IPS DF 4.7 (cell line): Measurements from ENCODE around the gene ZNF419.
A peak's percentile ranks its signal among the peaks of the same experiment; 100 is the strongest.

Source experiments
- DNase-seq: peaks from one replicate; pipeline ENCODE4 v3.0.0-alpha.2; 2013; ENCODE audit warnings: low spot score; ENCODE audit errors: extremely low read depth

Gene ZNF419

DNA sequence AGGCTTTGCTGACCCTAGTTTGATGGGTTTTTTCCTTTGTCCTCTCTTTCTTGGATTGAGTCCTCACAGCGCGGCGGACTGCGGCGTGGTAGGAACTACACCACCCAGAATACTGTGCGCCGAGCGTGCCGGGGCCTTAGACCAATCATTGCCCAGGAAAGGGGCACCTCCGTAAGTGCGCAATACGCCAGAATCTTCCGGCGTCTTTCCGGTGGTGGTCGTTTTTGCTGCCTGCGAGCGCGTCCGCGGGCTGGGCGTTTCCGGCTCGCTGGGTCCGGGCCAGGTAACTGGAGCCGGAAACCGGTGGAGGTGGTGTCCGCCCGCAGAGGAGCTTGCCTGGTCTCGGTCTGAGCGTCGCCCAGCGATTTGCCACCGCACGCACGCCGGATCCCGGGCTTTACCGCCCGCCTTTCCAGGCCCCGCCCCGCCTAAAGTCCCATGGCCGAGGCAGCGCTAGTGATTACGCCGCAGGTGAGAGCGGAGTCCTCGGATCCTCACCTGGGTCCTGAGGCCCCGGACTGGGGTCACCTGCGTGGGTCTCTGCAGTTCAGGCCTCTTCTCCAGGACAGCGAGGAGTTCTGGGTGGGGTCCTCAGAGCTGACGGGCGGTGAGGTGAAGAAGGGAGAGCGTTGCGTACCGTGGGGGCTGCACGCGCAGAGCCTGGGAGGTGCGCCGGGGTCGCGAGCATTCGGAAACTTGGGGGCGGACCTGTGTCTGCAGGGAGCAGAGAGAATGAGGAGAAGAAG lies 39.8 kb downstream of the ZNF419 start, which contains the start of gene ZNF549:
ZNF549 (plus strand) TSS at position 221 of the 746 bp plus-strand sequence; CDS start at position 439, 218 bp downstream.
- DNase-seq, result peak; percentile 87

DNA sequence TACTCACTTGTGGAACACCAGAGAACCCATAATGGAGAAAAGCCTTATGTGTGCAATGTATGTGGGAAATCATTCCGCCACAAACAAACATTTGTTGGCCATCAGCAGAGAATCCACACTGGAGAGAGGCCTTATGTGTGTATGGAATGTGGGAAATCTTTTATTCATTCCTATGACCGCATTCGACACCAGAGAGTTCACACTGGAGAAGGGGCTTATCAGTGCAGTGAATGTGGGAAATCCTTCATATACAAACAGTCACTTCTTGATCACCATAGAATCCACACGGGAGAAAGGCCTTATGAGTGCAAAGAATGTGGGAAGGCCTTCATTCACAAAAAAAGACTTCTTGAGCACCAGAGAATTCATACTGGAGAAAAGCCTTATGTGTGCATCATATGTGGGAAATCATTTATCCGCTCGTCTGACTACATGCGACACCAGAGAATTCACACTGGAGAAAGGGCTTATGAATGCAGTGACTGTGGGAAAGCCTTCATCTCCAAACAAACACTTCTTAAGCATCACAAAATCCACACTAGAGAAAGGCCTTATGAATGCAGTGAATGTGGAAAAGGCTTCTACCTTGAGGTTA lies 50.5 kb downstream of the ZNF419 start:
- no peak for DNase-seq
